CD4-positive, alpha-beta T cell treated with Interleukin-10 for 1 hour (primary cell): ENCODE data around the gene PLPP4.

Source experiments
- DNase-seq: peaks from one replicate; pipeline ENCODE4 v3.0.0-alpha.2; 2020

PLPP4 gene

DNA sequence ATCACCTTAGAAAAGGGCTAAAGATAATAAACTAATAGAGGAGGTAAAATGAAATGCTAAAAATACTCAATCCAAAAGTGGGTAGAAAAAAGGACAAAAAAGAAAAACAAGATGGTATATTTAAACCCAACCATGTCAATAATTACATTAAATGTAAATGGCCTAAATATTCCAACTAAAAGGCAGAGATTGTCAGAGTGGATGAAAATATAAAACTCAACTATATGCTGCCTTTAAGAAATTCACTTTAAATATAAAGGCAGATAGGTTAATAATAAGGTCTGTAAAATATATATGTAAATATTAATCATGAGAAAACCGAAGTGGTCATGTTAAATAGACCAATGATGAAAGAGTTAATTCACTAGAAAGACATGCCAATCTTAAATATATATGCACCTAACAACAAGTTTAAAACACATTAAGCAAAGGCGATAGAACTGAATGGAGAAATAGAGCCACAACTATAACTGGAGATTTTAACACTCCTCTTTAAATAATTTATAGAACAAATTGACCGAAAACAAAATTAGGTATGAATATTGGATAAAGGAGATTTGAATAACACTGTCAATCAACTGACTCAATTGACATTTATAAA lies 159.4 kb downstream of the PLPP4 start:
- DNase-seq: no peak

GRCh38 chr10:120628197-120628596 lies 171.2 kb downstream of the PLPP4 start:
- DNase-seq: no peak

DNA sequence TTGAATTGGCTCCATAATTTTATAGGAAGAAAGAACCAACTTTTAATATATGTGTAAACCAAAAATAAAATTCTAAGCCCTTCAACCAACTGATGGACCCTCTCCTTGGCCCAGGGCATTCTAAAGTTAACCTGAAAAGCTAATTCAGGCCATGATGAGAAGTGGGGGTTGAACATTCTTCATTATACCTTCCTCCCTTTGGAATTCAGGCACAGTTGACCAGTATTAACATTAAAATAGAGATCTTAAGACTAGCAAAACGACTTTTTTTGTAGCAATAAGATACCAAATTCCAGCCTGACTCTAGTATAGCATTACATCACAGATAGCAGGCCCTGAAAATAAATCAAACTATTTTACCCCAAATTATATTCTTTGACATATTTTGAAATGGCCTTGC lies 173.2 kb downstream of the PLPP4 start:
- no peak for DNase-seq

DNA sequence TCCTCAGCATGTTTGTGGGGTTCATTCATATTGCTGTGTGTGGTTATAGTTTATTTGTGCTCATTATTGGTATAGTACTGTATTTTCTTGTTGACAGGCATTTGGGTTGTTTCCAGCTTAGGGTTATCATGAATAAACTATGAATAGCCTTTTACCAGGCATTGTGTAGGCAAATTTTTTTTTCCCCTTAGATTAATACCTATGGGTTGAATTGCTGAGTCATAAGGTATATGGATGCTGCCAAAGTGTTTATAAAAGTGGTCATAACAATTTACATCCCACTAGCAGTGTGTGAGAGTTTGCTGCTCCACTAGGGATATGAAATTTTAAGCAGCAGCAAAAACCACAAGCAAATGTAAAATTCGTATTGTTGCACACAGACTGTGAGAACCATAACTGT lies 175.0 kb downstream of the PLPP4 start:
- no peak for DNase-seq

DNA sequence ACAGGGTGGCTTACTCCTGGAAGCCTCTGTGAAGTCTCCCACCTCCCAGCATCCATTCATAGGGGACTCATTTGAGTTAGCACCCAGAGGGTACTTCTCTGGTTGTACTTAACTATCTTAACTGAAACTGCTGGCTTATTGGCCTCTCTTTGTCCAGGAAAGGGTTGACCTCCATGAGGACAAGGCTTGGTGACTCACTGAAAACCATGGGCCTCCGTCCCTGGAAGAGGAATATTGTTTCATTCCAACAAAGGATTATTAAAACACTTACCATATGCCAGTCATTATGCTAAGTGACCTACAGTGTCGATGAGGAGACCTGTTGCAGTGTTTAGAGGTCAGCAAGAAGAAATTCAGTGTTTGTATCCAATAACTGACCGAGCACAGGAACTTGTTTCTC lies 175.9 kb downstream of the PLPP4 start:
- DNase-seq: no peak

- DNase-seq: no peak
These were observed 177.6 kb downstream of the PLPP4 start for GRCh38 chr10:120634659-120635058.
